HG03571 (cell line): ENCODE data around the gene CLHC1.
"Not testable (repeated sequence)": the region's sequence is repeated elsewhere in the genome, so short reads cannot be mapped to it uniquely, and the experiment has no call there.

Experiments used
- ATAC-seq: cut with Tn5 transposase; IDR thresholded peaks from one replicate; pipeline ENCODE4 v1.9.1; 2021; ENCODE audit not compliant: unreplicated experiment

Gene CLHC1

GRCh38 chr2:55153584-55154299, 78.4 kb downstream of the CLHC1 start:
- ATAC-seq = no peak

- ATAC-seq = no peak
Measured at GRCh38 chr2:55152475-55153412, 79.3 kb downstream of the CLHC1 start.

GRCh38 chr2:55151733-55152433, 80.2 kb downstream of the CLHC1 start:
- no peak for ATAC-seq

- peak; percentile 83 for ATAC-seq
Measured at GRCh38 chr2:55150834-55151233, 81.3 kb downstream of the CLHC1 start.

- no peak for ATAC-seq
Measured at GRCh38 chr2:55148269-55148668, 83.8 kb downstream of the CLHC1 start.

GRCh38 chr2:55147531-55147930, 84.6 kb downstream of the CLHC1 start:
- ATAC-seq = no peak

DNA sequence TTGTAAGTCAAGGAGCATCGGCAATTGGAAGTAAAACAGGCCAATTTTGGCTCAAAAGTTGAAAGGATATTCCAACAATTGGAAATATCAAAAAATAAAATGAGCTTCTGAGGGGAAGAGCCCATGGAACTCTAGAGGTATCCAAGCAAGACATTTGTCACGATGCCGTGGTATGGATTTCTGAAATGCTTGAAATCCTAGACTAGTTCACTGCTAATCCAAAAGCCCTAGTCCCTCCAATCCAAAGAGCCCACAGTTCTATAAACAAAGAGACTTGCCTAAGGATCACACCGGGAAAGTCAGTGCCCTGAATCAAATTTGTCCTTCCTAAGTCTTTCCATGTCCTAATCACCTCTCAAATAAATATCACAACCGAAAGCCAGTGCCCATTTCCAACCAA, 85.1 kb downstream of the CLHC1 start:
- ATAC-seq = no peak

DNA sequence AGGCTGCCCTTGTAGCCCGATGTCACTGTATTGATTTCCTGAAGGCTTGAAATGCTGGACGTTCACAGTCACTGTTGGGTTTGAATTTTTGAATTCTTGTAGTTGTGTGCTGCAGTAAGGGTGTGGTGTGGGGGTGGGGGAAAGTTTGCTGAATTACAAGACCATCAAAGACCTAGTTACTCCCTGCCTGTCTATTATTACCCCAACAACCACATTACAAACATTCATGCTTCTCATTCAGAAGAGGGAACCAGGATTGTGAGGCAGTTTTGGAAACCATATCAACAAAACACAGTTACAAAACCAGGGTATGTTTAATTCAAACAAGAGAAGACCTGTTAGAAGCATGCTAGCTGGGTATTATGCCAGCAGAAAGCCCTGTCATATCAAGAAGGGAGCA, 85.8 kb downstream of the CLHC1 start:
- ATAC-seq = no peak

DNA sequence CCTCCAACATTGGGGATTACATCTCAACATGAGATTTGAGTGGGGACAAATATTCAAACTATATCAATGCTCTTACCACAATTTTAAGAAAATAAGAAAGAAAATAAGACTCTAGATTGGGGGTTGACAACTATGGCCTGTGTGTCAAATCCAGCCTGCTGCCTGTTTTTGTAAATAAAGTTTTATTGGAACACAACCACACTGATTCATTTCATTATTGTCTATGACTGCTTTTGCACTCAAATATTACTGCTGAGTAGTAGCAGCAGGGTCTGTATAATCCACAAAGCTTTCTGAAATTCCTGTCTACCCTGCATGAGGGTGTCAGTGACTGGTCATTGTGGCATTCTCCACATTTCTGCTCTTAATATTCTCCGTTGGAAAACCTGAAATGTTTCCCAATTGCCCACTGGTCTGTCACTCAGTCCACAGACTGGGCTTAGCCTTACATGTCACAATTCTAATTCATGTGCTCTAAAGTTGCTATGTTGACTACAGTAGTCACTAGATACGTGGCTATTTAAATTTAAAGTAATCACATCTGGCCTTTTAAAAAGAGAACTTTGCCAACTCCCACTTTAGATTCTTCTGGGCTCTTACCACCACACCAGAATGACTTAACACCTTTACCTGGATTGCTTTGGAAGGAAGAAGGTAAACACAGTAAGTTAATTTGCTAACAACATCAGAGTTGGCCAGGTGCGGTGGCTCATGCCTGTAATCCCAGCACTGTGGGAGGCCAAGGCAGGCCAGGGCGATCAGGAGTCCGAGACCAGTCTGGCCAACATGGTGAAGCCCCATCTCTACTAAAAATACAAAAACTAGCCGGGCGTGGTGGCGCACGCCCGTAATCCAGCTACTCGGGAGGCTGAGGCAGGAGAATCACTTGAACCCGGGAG, 86.9 kb downstream of the CLHC1 start:
- no peak for ATAC-seq

GRCh38 chr2:55143706-55144105, 88.4 kb downstream of the CLHC1 start:
- not testable (repeated sequence) for ATAC-seq

GRCh38 chr2:55142518-55142917, 89.6 kb downstream of the CLHC1 start:
- ATAC-seq = no peak

DNA sequence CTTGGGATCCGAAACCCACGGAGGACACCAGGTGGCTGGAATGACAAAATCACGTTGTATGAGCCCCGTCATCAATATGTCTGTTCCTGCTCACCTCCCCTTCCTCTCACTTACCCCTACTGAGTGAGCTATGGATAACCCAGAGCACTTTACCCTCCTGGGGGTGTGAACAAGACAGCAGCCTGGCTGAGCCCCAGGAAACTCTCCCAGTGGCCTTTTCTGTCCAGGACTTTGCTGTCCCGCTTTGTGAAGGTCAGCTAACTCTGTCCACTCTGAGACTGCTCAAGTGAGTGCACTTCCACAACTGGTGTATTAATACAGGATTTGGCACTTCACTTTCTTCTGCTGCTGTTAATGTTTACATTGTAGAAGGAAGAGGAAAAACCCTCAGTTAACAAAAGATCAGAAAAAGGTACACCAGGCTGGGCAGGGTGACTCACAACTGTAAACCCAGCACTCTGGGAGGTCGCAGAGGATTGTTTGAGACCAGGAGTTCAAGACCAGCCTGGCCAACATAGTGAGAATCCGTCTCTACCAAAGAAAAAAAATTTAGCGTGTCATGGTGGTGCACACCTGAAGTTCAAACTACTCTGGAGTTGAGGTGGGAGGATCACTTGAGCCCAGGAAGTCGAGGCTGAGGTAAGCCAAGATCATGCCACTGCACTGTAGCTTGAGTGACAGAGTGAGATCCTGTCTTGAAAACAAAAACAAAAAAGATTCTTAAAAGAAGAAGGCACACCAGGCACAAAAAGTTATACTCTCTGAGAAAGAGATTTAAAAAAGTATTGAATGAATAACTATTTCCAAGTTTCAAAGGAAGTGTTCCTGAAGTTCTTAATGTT, 90.3 kb downstream of the CLHC1 start:
- no peak for ATAC-seq

GRCh38 chr2:55140316-55141219, 91.5 kb downstream of the CLHC1 start:
- no peak for ATAC-seq

- no peak for ATAC-seq
Measured at GRCh38 chr2:55139305-55139704, 92.8 kb downstream of the CLHC1 start.

DNA sequence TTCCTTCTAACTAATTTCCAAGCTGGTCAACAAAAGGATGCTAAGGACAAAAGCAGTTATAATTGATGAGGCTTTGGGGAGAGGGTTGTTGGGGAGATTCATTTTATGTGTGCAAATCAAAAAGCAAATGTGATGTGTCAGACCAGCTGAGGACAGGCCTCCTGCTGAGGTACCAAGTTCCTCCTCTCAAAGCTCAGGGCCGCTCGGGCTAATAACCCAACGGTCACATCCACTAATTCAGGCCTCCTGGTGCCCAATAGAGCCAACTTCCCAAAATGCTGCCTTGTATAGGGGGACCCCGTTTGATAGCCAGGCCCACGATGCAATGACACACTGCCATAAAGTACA, 93.2 kb downstream of the CLHC1 start:
- ATAC-seq = no peak

DNA sequence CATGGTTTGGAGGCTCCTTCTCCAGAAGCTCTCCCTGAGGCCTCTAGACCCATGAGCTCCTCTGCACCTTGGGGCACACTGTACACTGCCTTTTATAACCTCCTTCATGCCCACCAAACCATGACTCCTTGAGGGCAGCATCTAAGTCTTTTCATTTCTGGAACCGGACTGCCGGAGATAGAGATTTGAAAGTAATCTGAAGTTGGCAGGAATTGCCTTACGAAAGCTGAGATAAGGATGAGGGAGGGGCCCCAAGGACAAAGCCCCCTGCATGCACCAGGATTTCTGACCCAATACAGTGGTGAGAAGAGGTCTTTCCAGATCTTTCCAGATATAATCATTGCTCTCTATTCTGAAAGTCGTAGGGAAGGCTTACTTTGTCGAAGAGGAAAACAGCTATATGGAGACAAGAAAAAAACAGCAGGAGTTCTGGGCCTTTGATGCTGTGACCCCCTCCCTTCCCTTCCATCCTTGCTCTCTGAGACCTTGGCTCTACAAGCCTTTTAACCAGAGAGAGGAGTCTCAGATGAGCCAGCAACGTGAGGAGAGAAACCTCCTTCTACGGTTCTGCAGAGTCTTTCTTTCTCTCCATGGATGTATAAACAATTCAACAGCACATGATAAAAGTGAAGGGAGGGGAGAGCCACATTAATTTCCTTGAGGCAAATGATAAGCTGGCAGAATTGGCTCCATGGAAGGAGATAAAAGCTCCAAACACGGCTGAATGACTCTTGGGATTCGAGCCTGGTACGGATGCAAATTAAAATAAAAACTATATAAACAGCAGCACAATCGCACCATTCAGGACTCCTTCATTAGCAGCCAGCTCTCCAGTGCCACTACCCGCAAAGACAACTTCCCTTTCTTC, 93.8 kb downstream of the CLHC1 start:
- ATAC-seq = no peak

DNA sequence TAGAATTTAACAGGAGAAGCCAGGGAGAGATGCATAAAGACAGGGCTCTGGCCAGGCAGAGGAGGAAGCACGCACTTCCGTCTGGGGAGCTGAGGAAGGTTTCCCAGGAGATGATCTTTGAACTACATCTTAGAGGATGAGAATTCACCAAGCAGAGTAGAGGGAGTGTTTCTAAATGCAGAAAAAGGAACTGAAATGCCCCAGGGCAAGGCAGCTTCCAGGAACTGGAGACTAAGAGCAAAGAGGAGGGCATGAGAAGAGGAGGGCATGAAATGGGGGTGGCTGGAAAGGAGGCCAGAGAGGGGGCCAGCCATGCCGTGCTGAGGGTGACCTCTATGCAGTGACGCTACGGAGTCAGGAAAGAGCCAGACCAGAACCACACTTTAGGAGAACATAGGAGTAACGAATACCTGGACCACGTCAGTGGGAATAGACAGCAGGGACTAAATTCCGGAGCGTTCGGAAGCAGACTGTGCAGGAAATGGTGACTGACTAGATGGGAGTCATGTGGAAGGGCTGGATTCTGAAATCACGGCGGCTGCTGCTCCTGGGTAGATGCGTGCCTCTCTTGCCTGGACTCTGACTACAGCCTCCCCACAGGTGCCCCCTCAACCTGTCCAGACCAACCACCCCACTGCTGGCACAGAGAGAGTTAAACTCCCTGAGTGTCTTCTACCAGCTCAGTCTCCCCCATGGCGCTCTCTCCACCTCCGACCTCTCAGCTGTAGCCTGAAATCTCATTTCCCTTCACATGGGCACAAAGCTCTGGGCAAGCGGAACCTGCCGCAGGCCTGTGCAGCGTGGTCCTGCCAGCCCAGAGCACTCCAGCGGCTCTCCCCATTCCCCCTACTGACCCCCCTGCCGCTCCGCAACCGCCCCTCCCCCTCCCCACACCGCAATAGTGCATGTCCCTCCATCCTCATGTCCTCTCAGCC, 94.8 kb downstream of the CLHC1 start:
- no peak for ATAC-seq
